Measurements from ENCODE around the gene CYSTM1. TPM values are rescaled to one million over a fixed set of nuclear protein-coding genes. Genes with fewer than 3 reads are reported as not detected.

The CYSTM1 gene
- total RNA-seq, 1 experiment from 2014 or later, result 43.3 TPM

GRCh38 chr5:140151144-140152021 is 23.6 kb upstream of the CYSTM1 start:
- no TSS peak for BruUV-seq (replicated peaks)

GRCh38 chr5:140152022-140152999 is 22.7 kb upstream of the CYSTM1 start:
- ATAC-seq (no peak), DNase-seq (no peak)
- intact Hi-C loops (cut with micrococcal nuclease), result no loop called here
- CTCF ChIA-PET, result interaction anchor here (0.6 kb wide), 1 partner anchor 363 kb away, joined by 4 read pairs; no protein-coding TSS in a partner anchor
- Histone ChIP-seq H2AFZ (ENCODE audit: low read length) (no peak overlapping the region), H3K79me2 (ENCODE audit: low read length) (no peaks in the 10 kb centered on the region), H3K4me3 (ENCODE audit: low read length) (no peak overlapping the region), H3K27me3 (ENCODE audit: low read length) (no peaks in the 10 kb centered on the region), H3K4me1 (ENCODE audit: insufficient read depth, low read length) (peaks cover 5% of the 10 kb centered on the region), H3F3A (ENCODE audit: low read length, unreplicated experiment) (no peaks in the 10 kb centered on the region), H3K4me2 (ENCODE audit: low read length) (no peak overlapping the region), H3K36me3 (ENCODE audit: low read depth, low read length) (no peaks in the 10 kb centered on the region), H3K27ac (ENCODE audit: low read length) (no peak overlapping the region), H4K20me1 (ENCODE audit: low read length) (no peaks in the 10 kb centered on the region), H3K9me3 (ENCODE audit: low read length) (no peaks in the 10 kb centered on the region), H3K9me2 (replicated peaks; ENCODE audit: low read length) (no peaks in the 10 kb centered on the region), H3K9ac (ENCODE audit: low read length) (no peak overlapping the region)
- TF ChIP-seq EZH2 (IDR thresholded peaks at IDR 0.05; ENCODE audit: low read length, unreplicated experiment), result no peak
- TF ChIP-seq EZH2phosphoT487 (IDR thresholded peaks at IDR 0.05; ENCODE audit: borderline replicate concordance, low read length), result no peak
- no peak for TF ChIP-seq CTCF (conservative IDR thresholded peaks at IDR 0.05; ENCODE audit: low read depth, low read length)
- no TSS peak for BruUV-seq (replicated peaks)
- POLR2A ChIA-PET (ENCODE audit: unreplicated experiment), result no interaction called here

More at GRCh38 chr5:140151144-140152021, 23.6 kb upstream of the CYSTM1 start:
- no peak overlapping the region for H2AFZ ChIP-seq (ENCODE audit: low read length)
- H3K9me2 ChIP-seq (replicated peaks; ENCODE audit: low read length), result no peaks in the 10 kb centered on the region
- no peaks in the 10 kb centered on the region for H3K27me3 ChIP-seq (ENCODE audit: low read length)
- intact Hi-C loops (cut with micrococcal nuclease), result no loop called here
- ChIA-PET CTCF (no interaction called here), POLR2A (ENCODE audit: unreplicated experiment) (no interaction called here)
- DNase-seq, result no peak
- no peak for ATAC-seq
- no peak overlapping the region for H3K9ac ChIP-seq (ENCODE audit: low read length)
- no peak overlapping the region for H3K4me3 ChIP-seq (ENCODE audit: low read length)
- no peaks in the 10 kb centered on the region for H3K9me3 ChIP-seq (ENCODE audit: low read length)
- H3K4me2 ChIP-seq (ENCODE audit: low read length), result no peak overlapping the region
- no peaks in the 10 kb centered on the region for H3K79me2 ChIP-seq (ENCODE audit: low read length)
- H3K36me3 ChIP-seq (ENCODE audit: low read depth, low read length), result no peaks in the 10 kb centered on the region
- H3K27ac ChIP-seq (ENCODE audit: low read length), result no peak overlapping the region
- no peaks in the 10 kb centered on the region for H3F3A ChIP-seq (ENCODE audit: low read length, unreplicated experiment)
- no peaks in the 10 kb centered on the region for H4K20me1 ChIP-seq (ENCODE audit: low read length)
- TF ChIP-seq CTCF (conservative IDR thresholded peaks at IDR 0.05; ENCODE audit: low read depth, low read length), result no peak
- TF ChIP-seq EZH2 (IDR thresholded peaks at IDR 0.05; ENCODE audit: low read length, unreplicated experiment), result no peak
- no peak for TF ChIP-seq EZH2phosphoT487 (IDR thresholded peaks at IDR 0.05; ENCODE audit: borderline replicate concordance, low read length)
- H3K4me1 ChIP-seq (ENCODE audit: insufficient read depth, low read length), result no peaks in the 10 kb centered on the region
